GM12878 (cell line): Measurements from ENCODE around the gene NAT8.

Experiments
- ESRRA ChIP-seq: IDR thresholded peaks from 2 replicates; pipeline ENCODE4 v1.6.1; 2012; ENCODE audit warnings: mild to moderate bottlenecking, low read length, improper control_type of control experiment
- EZH2 ChIP-seq: IDR thresholded peaks from 2 replicates; pipeline ENCODE4 v1.6.1; 2012; ENCODE audit warnings: low read depth, mild to moderate bottlenecking, control low read depth, inconsistent platforms, low read length, borderline replicate concordance; ENCODE audit not compliant: control insufficient read depth
- POLR2A ChIP-seq: IDR thresholded peaks from 2 replicates; pipeline ENCODE4 v1.6.1; 2011; ENCODE audit warnings: low read depth, mild to moderate bottlenecking, low read length
- RAD21 ChIP-seq: IDR thresholded peaks from 2 replicates; pipeline ENCODE4 v1.6.1; 2011; ENCODE audit warnings: mild to moderate bottlenecking, low read depth, low read length, moderate library complexity; ENCODE audit not compliant: insufficient read depth
- SUZ12 ChIP-seq: fragments of 200-600 bp; sonication (generic); IDR thresholded peaks from one replicate; pipeline ENCODE4 v1.6.1; 2018; ENCODE audit warnings: antibody characterized with exemption, mild to moderate bottlenecking; ENCODE audit not compliant: unreplicated experiment
- TF ChIP-seq, protein P1 (sequence below): fragments of 450-650 bp; IDR thresholded peaks from 2 replicates; pipeline ENCODE4 v1.6.1; 2016; ENCODE audit warnings: mild to moderate bottlenecking, moderate library complexity, borderline replicate concordance
- TF ChIP-seq, protein P2 (sequence below), 3 experiments: IDR thresholded peaks in 2 of 3; conservative IDR thresholded peaks in 1 of 3; 2 replicates each; pipeline ENCODE4 v1.5.1; 2011; ENCODE audit warnings: low read depth in 3 of 3, low read length in 3 of 3, mild to moderate bottlenecking in 3 of 3, control low read depth in 2 of 3, moderate library complexity in 2 of 3, inconsistent platforms in 1 of 3, mixed read lengths in 1 of 3; ENCODE audit not compliant: control insufficient read depth in 2 of 3, insufficient read depth in 1 of 3; ENCODE audit errors: extremely low read depth in 1 of 3

DNA sequence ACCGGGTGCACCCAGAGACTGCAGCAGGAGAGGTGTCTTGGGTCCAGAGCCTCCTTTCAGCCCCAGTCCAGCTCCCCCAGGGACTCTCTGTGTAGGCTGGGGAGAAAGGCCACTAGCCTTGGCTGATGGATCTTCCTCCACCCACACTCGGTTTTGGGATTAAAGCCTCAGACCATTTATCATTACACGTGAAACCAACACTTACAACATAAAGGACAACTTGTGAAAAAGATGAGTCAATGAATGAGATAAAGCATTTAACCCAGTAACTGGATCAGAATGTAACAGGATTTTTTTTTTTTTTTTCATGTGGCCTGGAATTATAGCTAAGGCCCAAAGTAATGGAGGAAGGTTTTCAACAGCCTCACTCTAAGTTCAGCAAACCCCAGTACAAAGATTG lies 32.1 kb downstream of the NAT8 start:
- TF ChIP-seq, protein P1, sequence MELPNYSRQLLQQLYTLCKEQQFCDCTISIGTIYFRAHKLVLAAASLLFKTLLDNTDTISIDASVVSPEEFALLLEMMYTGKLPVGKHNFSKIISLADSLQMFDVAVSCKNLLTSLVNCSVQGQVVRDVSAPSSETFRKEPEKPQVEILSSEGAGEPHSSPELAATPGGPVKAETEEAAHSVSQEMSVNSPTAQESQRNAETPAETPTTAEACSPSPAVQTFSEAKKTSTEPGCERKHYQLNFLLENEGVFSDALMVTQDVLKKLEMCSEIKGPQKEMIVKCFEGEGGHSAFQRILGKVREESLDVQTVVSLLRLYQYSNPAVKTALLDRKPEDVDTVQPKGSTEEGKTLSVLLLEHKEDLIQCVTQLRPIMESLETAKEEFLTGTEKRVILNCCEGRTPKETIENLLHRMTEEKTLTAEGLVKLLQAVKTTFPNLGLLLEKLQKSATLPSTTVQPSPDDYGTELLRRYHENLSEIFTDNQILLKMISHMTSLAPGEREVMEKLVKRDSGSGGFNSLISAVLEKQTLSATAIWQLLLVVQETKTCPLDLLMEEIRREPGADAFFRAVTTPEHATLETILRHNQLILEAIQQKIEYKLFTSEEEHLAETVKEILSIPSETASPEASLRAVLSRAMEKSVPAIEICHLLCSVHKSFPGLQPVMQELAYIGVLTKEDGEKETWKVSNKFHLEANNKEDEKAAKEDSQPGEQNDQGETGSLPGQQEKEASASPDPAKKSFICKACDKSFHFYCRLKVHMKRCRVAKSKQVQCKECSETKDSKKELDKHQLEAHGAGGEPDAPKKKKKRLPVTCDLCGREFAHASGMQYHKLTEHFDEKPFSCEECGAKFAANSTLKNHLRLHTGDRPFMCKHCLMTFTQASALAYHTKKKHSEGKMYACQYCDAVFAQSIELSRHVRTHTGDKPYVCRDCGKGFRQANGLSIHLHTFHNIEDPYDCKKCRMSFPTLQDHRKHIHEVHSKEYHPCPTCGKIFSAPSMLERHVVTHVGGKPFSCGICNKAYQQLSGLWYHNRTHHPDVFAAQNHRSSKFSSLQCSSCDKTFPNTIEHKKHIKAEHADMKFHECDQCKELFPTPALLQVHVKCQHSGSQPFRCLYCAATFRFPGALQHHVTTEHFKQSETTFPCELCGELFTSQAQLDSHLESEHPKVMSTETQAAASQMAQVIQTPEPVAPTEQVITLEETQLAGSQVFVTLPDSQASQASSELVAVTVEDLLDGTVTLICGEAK, result no peak
- TF ChIP-seq POLR2A (no peak), EZH2 (no peak), ESRRA (no peak), SUZ12 (no peak), RAD21 (no peak)
- TF ChIP-seq, protein P2, sequence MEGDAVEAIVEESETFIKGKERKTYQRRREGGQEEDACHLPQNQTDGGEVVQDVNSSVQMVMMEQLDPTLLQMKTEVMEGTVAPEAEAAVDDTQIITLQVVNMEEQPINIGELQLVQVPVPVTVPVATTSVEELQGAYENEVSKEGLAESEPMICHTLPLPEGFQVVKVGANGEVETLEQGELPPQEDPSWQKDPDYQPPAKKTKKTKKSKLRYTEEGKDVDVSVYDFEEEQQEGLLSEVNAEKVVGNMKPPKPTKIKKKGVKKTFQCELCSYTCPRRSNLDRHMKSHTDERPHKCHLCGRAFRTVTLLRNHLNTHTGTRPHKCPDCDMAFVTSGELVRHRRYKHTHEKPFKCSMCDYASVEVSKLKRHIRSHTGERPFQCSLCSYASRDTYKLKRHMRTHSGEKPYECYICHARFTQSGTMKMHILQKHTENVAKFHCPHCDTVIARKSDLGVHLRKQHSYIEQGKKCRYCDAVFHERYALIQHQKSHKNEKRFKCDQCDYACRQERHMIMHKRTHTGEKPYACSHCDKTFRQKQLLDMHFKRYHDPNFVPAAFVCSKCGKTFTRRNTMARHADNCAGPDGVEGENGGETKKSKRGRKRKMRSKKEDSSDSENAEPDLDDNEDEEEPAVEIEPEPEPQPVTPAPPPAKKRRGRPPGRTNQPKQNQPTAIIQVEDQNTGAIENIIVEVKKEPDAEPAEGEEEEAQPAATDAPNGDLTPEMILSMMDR (IDR thresholded peaks at IDR 0.05 in 2 of 3, conservative IDR thresholded peaks at IDR 0.05 in 1 of 3; ENCODE audit: control insufficient read depth in 2 of 3, extremely low read depth in 1 of 3, insufficient read depth in 1 of 3, low read depth in 3 of 3, low read length in 3 of 3), result no peak
